GM12864 (cell line): ENCODE results near the gene GUK1.

Experiments
- DNase-seq: peaks from one replicate; pipeline ENCODE4 v3.0.0-alpha.2; 2011; ENCODE audit warnings: low read depth
- H3K4me3 ChIP-seq: 2 replicates; pipeline ENCODE4 v1.5.1; 2011; ENCODE audit warnings: mild to moderate bottlenecking, low read depth, low read length, control low read depth
- TF ChIP-seq, protein P1 (sequence below): IDR thresholded peaks from 2 replicates; pipeline ENCODE4 v1.5.1; 2011; ENCODE audit warnings: low read depth, mild to moderate bottlenecking, moderate library complexity, low read length, control low read depth, inconsistent platforms; ENCODE audit errors: missing control alignments

GUK1 gene

DNA sequence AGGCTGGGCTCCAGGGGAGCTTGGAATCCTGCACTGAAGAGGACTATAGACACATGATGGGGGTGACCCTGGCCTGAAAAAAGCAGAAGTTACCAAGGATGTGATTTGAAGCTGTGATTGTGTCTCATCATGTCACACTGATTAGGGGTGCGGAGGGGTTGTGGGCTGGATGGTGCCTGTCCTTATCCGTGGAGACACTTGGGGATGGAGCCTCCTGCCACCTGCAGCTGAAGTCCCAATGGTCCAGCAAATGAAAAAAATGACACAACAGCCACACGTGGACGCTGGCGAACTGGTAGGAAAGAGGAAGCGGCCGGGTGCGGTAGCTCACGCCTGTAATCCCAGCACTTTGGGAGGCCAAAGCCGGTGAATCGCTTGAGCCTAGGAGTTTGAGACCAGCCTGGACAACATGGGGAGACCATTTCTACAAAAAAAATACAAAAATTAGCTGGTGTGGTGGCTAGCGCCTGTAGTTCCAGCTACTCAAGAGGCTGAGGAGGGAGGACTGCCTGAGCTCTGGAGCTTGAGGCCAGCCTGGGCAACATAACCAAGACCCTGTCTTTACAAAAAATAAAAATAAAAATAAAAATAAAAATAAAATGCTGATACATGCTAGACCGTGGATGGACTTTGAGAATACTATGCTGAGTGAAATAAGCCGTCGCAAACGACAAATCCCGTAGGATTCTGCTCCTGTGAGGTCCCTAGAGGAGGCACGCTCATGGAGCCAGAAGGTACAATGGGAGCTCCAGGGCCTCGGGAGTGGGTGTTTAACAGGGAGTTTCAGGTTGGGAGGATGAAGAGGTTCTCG is 24.7 kb downstream of the GUK1 start:
- H3K4me3 ChIP-seq = peak overlapping the region; percentile 54
- TF ChIP-seq, protein P1, sequence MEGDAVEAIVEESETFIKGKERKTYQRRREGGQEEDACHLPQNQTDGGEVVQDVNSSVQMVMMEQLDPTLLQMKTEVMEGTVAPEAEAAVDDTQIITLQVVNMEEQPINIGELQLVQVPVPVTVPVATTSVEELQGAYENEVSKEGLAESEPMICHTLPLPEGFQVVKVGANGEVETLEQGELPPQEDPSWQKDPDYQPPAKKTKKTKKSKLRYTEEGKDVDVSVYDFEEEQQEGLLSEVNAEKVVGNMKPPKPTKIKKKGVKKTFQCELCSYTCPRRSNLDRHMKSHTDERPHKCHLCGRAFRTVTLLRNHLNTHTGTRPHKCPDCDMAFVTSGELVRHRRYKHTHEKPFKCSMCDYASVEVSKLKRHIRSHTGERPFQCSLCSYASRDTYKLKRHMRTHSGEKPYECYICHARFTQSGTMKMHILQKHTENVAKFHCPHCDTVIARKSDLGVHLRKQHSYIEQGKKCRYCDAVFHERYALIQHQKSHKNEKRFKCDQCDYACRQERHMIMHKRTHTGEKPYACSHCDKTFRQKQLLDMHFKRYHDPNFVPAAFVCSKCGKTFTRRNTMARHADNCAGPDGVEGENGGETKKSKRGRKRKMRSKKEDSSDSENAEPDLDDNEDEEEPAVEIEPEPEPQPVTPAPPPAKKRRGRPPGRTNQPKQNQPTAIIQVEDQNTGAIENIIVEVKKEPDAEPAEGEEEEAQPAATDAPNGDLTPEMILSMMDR = no peak
- DNase-seq = no peak

DNA sequence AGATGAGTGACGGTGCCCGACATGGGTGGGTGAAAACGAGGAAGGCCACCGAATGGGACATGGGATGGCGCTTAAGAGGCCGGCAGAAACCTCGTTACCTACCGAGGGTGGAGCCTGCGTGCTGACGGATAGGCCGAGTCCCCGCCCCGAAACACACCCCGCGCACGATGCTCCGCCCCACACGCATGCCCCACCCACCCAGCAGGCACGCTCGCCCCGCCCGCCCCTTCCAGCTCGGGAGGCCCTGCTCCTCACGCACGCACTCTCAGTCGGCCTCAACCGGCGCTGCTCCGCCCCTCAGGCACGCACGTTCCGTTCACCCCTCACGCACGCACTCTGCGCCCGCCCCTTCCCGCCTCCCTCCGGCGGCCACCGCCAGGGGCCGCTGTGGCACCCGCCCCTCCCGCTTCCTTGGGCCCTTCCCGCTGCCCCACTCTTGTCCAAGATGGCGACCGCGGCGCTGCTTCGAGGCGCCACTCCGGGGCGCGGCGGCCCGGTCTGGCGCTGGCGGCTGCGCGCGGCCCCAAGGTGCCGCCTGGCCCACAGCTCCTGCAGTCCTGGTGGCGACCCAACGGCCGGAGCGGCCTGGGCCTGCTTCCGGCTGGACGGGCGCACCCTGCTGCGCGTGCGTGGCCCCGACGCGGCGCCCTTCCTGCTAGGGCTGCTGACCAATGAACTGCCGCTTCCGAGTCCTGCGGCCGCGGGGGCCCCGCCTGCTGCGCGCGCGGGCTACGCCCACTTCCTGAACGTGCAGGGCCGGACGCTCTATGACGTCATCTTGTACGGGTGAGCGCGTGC is 25.5 kb downstream of the GUK1 start, which contains the start of gene IBA57:
Gene IBA57 (plus strand): TSS at position 433 of the 798 bp plus-strand sequence. CDS start 13 bp downstream, at position 446.
- TF ChIP-seq, protein P1 = peak; percentile 89
- H3K4me3 ChIP-seq = peak within 1 kb of the TSS; percentile 75
- DNase-seq = peak; percentile 95

DNA sequence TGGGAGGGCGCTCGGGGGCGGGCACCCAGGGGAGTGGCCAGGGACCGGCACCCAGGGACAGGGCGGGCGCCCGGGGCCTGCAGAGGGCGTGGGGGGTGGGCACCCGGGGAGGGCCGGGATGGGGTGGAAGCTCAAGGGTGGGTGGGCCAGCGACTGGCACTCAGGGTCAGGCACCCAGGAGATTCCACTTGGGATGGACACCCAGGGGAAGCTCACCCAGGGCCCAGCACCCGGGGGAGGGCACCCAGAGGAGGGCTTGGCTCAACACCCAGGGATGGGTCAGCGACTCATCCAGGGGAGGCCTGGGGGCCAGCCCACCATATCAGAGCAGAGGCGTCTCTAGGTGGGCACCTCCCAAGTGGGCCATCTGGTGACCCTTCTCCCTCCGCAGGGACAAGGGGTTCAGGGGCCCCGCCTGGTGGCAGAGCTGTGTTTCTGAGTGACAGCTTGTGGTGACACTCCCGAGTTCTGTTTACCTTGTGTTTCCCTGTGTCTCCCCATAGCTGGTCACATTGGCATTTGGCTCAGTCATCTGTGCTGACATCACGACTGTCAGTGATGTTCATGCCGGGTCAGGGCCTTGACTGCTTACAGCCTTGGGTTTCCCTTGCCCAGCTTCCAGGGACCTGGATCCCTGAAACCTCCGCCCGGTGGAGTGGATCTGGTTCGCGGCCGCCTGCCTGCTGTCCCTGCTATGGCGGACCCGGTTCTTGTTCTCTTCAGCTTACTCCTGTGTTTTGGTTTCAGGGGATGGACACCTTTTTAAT is 26.3 kb downstream of the GUK1 start:
- H3K4me3 ChIP-seq = peak overlapping the region; percentile 75
- TF ChIP-seq, protein P1 = peak; percentile 56
- DNase-seq = peak; percentile 19

DNA sequence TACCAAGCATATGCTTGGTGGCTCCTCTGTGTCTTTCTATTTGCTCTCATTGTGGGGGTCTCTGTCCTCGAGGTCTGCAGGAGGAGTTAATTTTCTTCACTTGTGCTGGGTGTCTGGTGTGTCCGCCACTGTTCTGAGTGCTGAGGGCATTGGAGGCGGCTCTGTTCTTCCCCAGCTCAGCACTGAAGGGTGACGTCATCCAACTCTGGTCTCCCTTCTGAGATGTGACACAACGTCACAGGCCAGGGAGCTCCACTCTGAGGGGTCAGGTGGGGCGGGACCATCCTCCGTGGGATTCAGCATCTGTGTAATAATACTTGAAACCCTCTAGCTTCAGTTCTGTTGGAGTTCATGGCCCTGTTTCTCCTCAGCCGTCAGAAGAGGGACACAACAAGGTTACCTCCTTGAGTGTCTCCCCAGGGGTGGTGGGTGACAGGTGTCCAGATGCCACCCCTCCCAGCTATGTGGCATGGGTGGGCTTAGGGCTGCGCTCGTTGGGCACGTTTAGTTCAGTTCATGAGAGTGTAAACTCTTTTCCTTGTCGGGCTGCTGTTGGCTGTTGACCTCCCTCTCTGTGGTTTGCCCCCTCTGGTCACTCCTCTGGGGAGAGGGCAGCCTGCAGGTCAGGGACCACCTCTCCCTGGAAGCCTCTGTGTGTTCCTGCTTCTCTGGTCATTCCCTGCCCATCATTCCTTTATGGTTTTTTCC is 28.6 kb downstream of the GUK1 start:
- no peak overlapping the region for H3K4me3 ChIP-seq
- TF ChIP-seq, protein P1 = no peak
- DNase-seq = no peak

DNA sequence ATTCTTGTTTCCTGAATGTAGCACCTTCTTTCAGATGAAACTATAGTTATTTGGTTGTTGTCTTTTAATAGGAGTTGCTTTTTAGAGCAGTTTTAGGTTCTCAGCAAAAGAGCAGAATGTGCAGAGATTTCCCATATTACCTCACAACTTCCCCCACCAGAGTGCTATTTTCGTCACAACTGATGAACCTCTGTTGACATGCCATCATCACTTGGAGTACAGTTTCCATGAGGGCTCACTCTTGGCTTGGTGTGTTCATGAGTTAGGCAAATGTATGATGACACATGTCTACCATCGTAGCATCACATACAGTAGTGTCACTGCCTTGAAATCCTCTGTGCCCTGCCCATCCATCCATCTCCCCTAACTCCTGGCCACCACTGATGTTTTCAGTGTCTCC is 29.3 kb downstream of the GUK1 start:
- no peak for DNase-seq
- TF ChIP-seq, protein P1 = no peak
- no peak overlapping the region for H3K4me3 ChIP-seq

DNA sequence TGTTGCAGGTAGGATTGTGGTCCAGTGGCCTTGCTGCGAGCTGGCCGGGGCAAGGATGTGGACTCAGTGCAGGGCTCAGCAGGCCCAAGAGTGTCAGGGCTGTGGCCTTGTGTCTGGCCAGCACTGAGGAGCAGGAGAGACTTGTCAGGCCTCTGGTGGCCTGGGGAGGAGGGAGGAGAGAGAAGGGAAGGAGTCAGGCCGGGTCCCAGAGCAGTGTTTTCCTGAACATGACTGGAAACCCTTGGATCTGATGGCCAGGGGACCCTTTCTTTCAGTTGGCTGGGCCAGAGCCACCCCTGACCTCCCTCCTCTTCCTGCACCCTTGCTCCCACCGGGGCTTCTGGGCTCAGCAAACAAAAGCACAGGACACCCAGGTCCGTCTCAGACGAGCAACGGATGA is 30.6 kb downstream of the GUK1 start:
- TF ChIP-seq, protein P1 = no peak
- no peak for DNase-seq
- H3K4me3 ChIP-seq = no peak overlapping the region
